Measurements from ENCODE around the gene THOC3. TPM values are rescaled to one million over a fixed set of nuclear protein-coding genes. Genes with fewer than 3 reads are reported as not detected.
A peak's percentile ranks its signal among the peaks of the same experiment; 100 is the strongest.
"Not testable (repeated sequence)": the region's sequence is repeated elsewhere in the genome, so short reads cannot be mapped to it uniquely, and the experiment has no call there.

Gene THOC3, protein sequence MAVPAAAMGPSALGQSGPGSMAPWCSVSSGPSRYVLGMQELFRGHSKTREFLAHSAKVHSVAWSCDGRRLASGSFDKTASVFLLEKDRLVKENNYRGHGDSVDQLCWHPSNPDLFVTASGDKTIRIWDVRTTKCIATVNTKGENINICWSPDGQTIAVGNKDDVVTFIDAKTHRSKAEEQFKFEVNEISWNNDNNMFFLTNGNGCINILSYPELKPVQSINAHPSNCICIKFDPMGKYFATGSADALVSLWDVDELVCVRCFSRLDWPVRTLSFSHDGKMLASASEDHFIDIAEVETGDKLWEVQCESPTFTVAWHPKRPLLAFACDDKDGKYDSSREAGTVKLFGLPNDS
- total RNA-seq, result 65.7 and 74.5 TPM in 2 replicates
- 62.0 and 66.3 TPM in 2 replicates for polyA plus RNA-seq

DNA sequence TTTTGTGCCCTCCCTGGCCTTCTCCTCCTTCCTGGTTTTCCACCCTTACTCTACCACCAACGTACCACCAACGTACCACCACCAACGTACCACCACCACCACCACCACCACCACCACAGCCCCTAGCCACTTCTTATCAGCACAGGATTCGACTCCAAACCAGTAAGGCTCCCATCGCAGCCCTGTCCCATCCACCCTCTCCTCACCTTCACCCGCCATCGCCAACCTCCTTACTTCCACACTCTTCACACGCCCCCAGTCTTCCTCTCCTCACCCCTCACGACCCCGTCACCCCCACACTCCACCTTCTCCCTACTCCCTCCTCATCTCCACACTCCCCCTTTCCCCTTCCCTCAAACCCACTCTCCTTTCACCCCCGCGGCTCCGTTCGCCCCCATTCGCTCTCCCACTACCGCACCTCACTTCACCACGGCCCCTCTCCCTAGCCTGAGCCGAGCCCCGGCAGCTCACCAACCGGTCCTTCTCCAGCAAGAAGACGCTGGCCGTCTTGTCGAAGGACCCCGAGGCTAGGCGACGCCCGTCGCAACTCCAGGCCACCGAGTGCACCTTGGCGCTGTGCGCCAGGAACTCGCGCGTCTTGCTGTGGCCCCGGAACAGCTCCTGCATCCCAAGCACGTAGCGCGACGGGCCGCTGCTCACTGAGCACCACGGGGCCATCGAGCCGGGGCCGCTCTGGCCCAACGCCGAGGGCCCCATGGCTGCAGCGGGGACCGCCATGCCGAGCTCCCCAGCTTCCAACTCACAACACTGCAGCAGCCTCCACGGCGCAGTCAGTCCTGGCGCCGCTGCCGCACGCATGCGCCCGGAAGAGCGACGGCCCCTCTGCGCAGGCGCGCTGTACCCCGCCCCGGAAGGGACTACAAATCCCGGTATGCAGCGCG lies at the start of gene THOC3:
Gene THOC3 (minus strand): TSS at position 845 of the 902 bp plus-strand sequence. CDS start 107 bp downstream, at position 738.
- Histone ChIP-seq H3K79me2 (peaks cover 10% of the 10 kb centered on the region), H3K4me3 (peak within 1 kb of the TSS; percentile 96), H3K4me2 (peak within 1 kb of the TSS; percentile 78), H2AFZ (peak within 1 kb of the TSS; percentile 88)
- H3K9me3 ChIP-seq (ENCODE audit: low read depth); H3K36me3 ChIP-seq (replicated peaks; ENCODE audit: insufficient read depth, low read depth); H3K27me3 ChIP-seq; H4K20me1 ChIP-seq (ENCODE audit: insufficient read depth, poor library complexity, severe bottlenecking); H3K4me1 ChIP-seq (ENCODE audit: insufficient read depth); H3K9me2 ChIP-seq (replicated peaks; ENCODE audit: insufficient read depth); H3K27ac ChIP-seq: not testable (repeated sequence)
- DNase-seq (ENCODE audit: low spot score), result peak; percentile 86
- WGBS (ENCODE audit: low lambda C conversion rate, missing lambda C conversion rate), result 1% methylated on average over 48 of the region's 67 CpGs

DNA sequence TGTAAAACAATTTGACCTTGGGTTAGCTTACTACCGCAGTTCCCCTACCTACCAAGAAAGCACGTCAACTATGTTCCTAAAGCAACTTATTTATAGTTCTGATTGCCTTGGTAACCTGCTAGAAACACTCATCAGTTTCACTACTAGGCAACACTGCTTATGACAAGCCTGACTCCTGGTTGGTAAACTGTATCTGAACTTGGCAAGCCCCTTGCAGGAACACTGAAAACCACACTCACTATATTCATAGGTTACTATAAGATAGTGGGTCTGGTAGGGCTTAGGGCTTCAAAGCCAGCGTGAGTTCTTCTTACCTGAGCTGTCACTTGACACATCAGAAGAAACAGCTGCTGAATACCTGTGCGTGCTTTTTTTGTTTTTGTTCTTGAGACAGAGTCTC lies 49.2 kb upstream of the THOC3 start:
- H3K4me3 ChIP-seq; H4K20me1 ChIP-seq (ENCODE audit: insufficient read depth, poor library complexity, severe bottlenecking); H3K4me2 ChIP-seq; H3K9me3 ChIP-seq (ENCODE audit: low read depth); H3K9me2 ChIP-seq (replicated peaks; ENCODE audit: insufficient read depth); H3K79me2 ChIP-seq; DNase-seq (ENCODE audit: low spot score); H3K27me3 ChIP-seq; H2AFZ ChIP-seq; H3K36me3 ChIP-seq (replicated peaks; ENCODE audit: insufficient read depth, low read depth); H3K27ac ChIP-seq; H3K4me1 ChIP-seq (ENCODE audit: insufficient read depth): not testable (repeated sequence)
- WGBS (ENCODE audit: low lambda C conversion rate, missing lambda C conversion rate), result no CpG with 5 or more reads among the region's 4 CpGs

DNA sequence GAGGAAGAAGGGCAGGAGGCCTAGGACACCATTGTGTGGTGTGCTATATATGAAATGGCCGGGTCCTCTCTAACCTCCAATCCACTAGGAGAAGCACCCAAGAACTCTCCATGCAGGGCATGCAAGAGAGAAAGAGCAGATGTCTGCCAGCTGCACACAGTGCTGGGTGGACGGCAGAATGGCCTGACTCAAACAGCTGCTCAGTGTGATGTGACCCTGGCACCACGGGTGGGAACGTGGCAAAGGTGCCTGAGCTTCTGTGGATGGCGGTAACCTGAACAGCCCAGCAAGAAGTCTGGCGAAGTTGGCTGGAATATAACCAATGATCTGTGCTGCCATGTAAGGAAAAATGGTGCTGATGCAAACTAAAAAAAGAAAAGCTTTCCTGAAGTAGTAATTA lies 46.2 kb upstream of the THOC3 start:
- not testable (repeated sequence) for H3K36me3 ChIP-seq (replicated peaks; ENCODE audit: insufficient read depth, low read depth); H3K79me2 ChIP-seq; H3K4me3 ChIP-seq; H3K9me3 ChIP-seq (ENCODE audit: low read depth); H3K4me1 ChIP-seq (ENCODE audit: insufficient read depth); H4K20me1 ChIP-seq (ENCODE audit: insufficient read depth, poor library complexity, severe bottlenecking); DNase-seq (ENCODE audit: low spot score); H3K27ac ChIP-seq; H3K27me3 ChIP-seq; H3K9me2 ChIP-seq (replicated peaks; ENCODE audit: insufficient read depth); H2AFZ ChIP-seq; H3K4me2 ChIP-seq
- 91% methylated on average over 5 of the region's 6 CpGs for WGBS (ENCODE audit: low lambda C conversion rate, missing lambda C conversion rate)

DNA sequence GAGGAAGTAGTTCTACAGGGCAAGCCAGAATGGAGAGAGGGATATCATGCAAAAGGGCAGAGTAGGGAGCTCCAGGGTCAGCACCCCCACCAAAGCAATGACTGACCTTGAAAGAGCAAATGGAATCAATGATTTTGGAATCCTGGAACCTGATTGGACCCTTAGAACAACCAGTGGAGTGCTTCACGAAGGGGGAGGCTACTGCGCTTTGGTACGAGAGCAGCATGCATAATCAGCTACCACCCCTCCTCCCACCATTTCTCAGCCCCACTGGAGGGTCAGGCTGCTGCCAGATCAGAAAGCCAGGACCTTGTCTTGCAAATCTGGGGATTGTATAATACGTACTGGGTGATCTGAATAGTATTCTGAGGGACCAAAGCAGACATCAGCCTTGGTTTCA lies 43.0 kb upstream of the THOC3 start:
- H3K79me2 ChIP-seq; H3K4me3 ChIP-seq; H3K27me3 ChIP-seq; H3K4me1 ChIP-seq (ENCODE audit: insufficient read depth); H3K27ac ChIP-seq; DNase-seq (ENCODE audit: low spot score); H2AFZ ChIP-seq; H3K36me3 ChIP-seq (replicated peaks; ENCODE audit: insufficient read depth, low read depth); H4K20me1 ChIP-seq (ENCODE audit: insufficient read depth, poor library complexity, severe bottlenecking); H3K9me3 ChIP-seq (ENCODE audit: low read depth); H3K9me2 ChIP-seq (replicated peaks; ENCODE audit: insufficient read depth); H3K4me2 ChIP-seq: not testable (repeated sequence)
- 66% methylated on average over 4 of the region's 4 CpGs for WGBS (ENCODE audit: low lambda C conversion rate, missing lambda C conversion rate)

DNA sequence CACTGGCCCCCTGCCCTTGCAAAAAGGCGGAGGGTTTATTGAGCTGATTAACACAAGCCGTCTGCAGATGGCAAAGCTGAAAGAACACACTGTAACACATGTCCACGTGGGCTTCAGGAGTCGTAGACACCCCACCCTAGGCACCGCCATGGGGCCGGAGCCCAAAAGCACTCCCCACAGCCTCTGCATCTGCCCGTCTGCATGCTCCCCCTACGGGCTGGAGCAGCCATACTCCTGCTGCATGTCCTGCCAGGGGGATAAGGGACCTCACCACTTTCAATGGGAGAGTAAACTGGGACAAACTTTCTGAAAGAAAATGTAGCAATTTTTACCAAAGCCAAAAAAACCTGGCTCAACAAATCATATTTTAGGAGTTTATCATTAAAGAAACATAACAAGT lies 42.1 kb upstream of the THOC3 start:
- H3K4me2 ChIP-seq; H3K4me3 ChIP-seq; H3K27me3 ChIP-seq; H3K9me2 ChIP-seq (replicated peaks; ENCODE audit: insufficient read depth); H2AFZ ChIP-seq; H3K36me3 ChIP-seq (replicated peaks; ENCODE audit: insufficient read depth, low read depth); H3K27ac ChIP-seq; H3K79me2 ChIP-seq; H3K4me1 ChIP-seq (ENCODE audit: insufficient read depth); H3K9me3 ChIP-seq (ENCODE audit: low read depth); DNase-seq (ENCODE audit: low spot score); H4K20me1 ChIP-seq (ENCODE audit: insufficient read depth, poor library complexity, severe bottlenecking): not testable (repeated sequence)
- WGBS (ENCODE audit: low lambda C conversion rate, missing lambda C conversion rate), result 76% methylated on average over 8 of the region's 8 CpGs

DNA sequence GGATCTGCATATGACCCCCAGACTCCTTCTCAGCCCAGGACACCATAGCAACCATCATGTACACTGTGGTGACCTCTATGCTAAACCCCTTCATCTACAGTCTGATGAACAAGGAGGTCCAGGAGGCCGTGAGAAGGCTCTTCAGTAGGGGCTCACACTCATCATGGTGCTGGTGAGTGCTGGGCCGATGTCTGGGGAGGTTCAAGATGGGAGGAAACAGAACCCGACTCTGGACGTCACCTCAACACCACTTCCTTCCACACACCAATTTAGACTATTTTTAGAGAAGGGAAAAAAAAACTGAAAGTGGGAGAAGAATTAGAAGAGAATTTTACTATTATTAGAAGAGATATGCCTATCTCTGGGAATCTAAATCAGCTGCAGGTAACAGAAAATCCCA lies 39.1 kb upstream of the THOC3 start:
- not testable (repeated sequence) for H2AFZ ChIP-seq; H4K20me1 ChIP-seq (ENCODE audit: insufficient read depth, poor library complexity, severe bottlenecking); H3K4me2 ChIP-seq; H3K27ac ChIP-seq; H3K27me3 ChIP-seq; H3K9me2 ChIP-seq (replicated peaks; ENCODE audit: insufficient read depth); H3K9me3 ChIP-seq (ENCODE audit: low read depth); H3K36me3 ChIP-seq (replicated peaks; ENCODE audit: insufficient read depth, low read depth); H3K4me1 ChIP-seq (ENCODE audit: insufficient read depth); H3K4me3 ChIP-seq; DNase-seq (ENCODE audit: low spot score); H3K79me2 ChIP-seq
- 90% methylated on average over 3 of the region's 4 CpGs for WGBS (ENCODE audit: low lambda C conversion rate, missing lambda C conversion rate)

DNA sequence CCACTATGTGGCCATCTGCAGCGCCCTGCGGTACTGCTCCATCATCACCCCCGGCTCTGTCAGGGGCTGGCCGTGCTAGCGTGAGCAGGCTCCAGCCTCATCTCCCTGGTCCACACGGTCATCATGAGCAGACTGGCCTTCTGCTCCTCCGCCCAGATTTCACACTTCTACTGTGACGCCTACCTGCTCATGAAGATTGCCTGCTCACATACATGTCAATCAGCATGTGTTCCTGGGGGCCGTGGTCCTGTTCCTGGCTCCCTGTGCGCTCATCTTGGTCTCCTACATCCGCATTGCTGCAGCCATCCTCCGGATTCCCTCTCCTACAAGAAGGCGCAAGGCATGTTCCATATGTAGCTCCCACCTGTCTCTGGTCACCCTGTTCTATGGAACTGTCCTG lies 38.7 kb upstream of the THOC3 start:
- H3K9me3 ChIP-seq (ENCODE audit: low read depth); H2AFZ ChIP-seq; H3K4me2 ChIP-seq; H3K79me2 ChIP-seq; H3K4me3 ChIP-seq; DNase-seq (ENCODE audit: low spot score); H3K27me3 ChIP-seq; H3K36me3 ChIP-seq (replicated peaks; ENCODE audit: insufficient read depth, low read depth); H3K4me1 ChIP-seq (ENCODE audit: insufficient read depth); H3K9me2 ChIP-seq (replicated peaks; ENCODE audit: insufficient read depth); H3K27ac ChIP-seq; H4K20me1 ChIP-seq (ENCODE audit: insufficient read depth, poor library complexity, severe bottlenecking): not testable (repeated sequence)
- WGBS (ENCODE audit: low lambda C conversion rate, missing lambda C conversion rate), result 96% methylated on average over 10 of the region's 13 CpGs

DNA sequence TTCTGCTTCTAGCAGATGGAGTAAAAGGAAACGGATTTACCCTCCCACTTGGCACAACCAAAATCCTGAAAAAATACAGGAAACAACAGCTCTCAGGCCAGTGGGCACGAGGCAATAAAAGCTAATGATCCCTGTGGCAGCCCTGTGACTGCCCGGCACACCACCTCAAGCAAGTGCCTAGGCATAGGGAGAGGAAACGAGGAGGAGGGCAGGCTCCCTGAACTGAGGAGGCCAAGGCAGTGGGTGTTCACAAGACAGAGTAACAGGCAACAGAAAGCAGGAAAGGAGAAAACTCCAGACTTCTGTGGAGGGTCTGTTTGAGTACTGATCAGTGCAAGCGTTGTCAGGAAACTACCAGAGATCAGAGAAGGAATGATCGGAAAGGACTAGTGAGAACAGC lies 29.9 kb upstream of the THOC3 start:
- not testable (repeated sequence) for H3K9me2 ChIP-seq (replicated peaks; ENCODE audit: insufficient read depth); H3K9me3 ChIP-seq (ENCODE audit: low read depth); H3K36me3 ChIP-seq (replicated peaks; ENCODE audit: insufficient read depth, low read depth); H3K27ac ChIP-seq; H3K4me1 ChIP-seq (ENCODE audit: insufficient read depth); H3K4me3 ChIP-seq; DNase-seq (ENCODE audit: low spot score); H3K79me2 ChIP-seq; H4K20me1 ChIP-seq (ENCODE audit: insufficient read depth, poor library complexity, severe bottlenecking); H3K27me3 ChIP-seq; H2AFZ ChIP-seq; H3K4me2 ChIP-seq
- WGBS (ENCODE audit: low lambda C conversion rate, missing lambda C conversion rate), result 50% methylated on average over 2 of the region's 6 CpGs

DNA sequence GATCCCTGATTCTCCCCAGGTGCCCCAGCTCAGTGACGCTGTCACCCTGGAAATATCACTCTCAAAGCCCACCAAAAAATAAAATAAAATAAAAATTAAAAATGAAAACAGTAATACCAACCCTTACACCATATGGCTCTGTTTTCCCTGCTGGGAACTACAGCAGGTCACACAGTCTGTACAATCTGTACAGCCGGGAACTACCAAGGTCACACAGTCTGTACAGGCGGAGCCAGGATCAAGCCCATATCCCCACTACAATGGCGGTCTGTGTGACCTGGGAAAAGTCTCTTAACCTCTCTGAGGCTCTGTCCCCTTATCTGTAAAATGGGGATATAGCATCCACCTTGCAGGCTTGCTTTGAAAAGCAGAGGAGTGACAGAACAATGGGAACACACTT lies 29.4 kb upstream of the THOC3 start:
- not testable (repeated sequence) for H3K36me3 ChIP-seq (replicated peaks; ENCODE audit: insufficient read depth, low read depth)
- no CpG with 5 or more reads among the region's 4 CpGs for WGBS (ENCODE audit: low lambda C conversion rate, missing lambda C conversion rate)

More for the DNA sequence above, 29.4 kb upstream of the THOC3 start:
- H3K9me3 ChIP-seq (ENCODE audit: low read depth); H3K4me3 ChIP-seq; H3K9me2 ChIP-seq (replicated peaks; ENCODE audit: insufficient read depth); H3K27ac ChIP-seq; DNase-seq (ENCODE audit: low spot score); H3K27me3 ChIP-seq; H3K4me1 ChIP-seq (ENCODE audit: insufficient read depth); H4K20me1 ChIP-seq (ENCODE audit: insufficient read depth, poor library complexity, severe bottlenecking); H2AFZ ChIP-seq; H3K4me2 ChIP-seq; H3K79me2 ChIP-seq: not testable (repeated sequence)

Data from hepatocyte (in vitro differentiated cells).